Lower leg skin (tissue), 4 donors: ENCODE data around the gene PRR7. TPM values are rescaled to one million over a fixed set of nuclear protein-coding genes. Genes with fewer than 3 reads are reported as not detected.
"Not testable (repeated sequence)": the region's sequence is repeated elsewhere in the genome, so short reads cannot be mapped to it uniquely, and the experiment has no call there.

ENCODE experiments used
- DNase-seq, 2 donors: peaks; one replicate each; pipeline ENCODE4 v3.0.0-alpha.2; 2019; ENCODE audit warnings: low spot score in 2 of 2
- H3K4me3 ChIP-seq: fragments of 200-600 bp; sonication (generic); 2 replicates; pipeline ENCODE4 v1.5.1; 2017; ENCODE audit warnings: mild to moderate bottlenecking, low read depth; ENCODE audit not compliant: poor library complexity, severe bottlenecking
- CTCF ChIP-seq, 3 donors: fragments of 450-650 bp; IDR thresholded peaks; one replicate each; pipeline ENCODE4 v1.5.1; 2016; ENCODE audit warnings: antibody characterized with exemption in 3 of 3, mild to moderate bottlenecking in 3 of 3, moderate library complexity in 2 of 3
- POLR2A ChIP-seq, 2 donors: fragments of 450-650 bp; IDR thresholded peaks; one replicate each; pipeline ENCODE4 v1.6.1; 2016 to 2017; ENCODE audit warnings: antibody characterized with exemption in 2 of 2, mild to moderate bottlenecking in 1 of 2, moderate library complexity in 1 of 2
- WGBS, 2 donors: methylation state at CpG; one replicate each; pipeline ENCODE4 v1.1.5; 2018; 5-methylcytosine and 5-hydroxymethylcytosine counted together
- intact Hi-C: fragments of 100-400 bp; cut with DNase I; formaldehyde crosslinking; loops from one replicate; pipeline ENCODE4 v1.15.0; 2023; ENCODE audit warnings: low total_unique reads
- total RNA-seq, 4 donors: library from RNA; depleted of rRNA; stranded (reverse); fragments of >200 nt; gene quantifications; one replicate each; pipeline ENCODE4 v1.1.0, GENCODE V29; 2016

PRR7 gene
- total RNA-seq, 4 donors from 2014 or later: 5.4 to 10.2 (median 8.0) TPM

DNA sequence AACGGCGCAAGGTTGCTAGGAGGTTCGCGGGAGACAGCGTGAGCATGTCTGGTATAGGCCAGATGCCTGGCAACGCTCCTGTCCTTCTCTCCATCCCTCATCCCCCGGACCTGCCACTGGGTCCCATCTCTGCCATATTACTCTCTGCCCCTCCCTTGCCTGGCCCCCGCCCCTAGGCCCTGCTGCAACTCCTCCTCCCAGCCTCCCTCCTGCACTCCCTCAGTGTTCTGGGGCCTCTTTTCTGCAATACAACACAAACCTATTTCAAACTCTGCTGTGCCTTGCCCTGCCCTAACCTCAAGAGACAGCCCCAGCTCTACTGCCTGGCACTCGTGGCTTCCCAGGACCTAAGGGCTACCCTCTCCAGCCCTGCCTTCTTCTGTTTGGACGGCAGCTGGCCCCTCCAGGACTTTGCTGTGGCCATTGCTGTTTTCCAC is 35.8 kb downstream of the PRR7 start:
- intact Hi-C loops: no loop called here
- TF ChIP-seq CTCF (IDR thresholded peaks at IDR 0.05) (no peak), POLR2A (IDR thresholded peaks at IDR 0.05) (no peak)
- WGBS, 2 donors: 86 to 87% methylated on average over 10 of the region's 10 CpGs

DNA sequence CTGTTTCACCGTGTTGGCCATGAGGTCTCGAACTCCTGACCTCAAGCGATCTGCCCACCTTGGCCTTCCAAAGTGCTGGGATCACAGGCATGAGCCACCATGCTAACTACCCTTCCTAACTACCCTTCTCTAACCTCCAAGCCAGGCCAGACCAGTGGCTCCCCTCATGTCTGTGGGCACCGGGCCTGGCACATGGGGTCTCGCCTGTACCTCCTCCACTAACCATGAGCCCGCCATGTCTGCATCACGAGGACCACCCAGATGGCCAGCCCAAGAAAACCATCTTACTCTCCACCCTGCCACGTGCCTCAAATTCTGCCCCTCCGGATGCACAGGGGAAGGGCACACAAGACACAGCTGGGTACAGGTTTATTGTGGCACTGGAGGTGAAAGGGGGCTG is 36.4 kb downstream of the PRR7 start:
- 97 to 98% methylated on average over 9 of the region's 9 CpGs for WGBS, 2 donors
- TF ChIP-seq CTCF (IDR thresholded peaks at IDR 0.05) (no peak), POLR2A (IDR thresholded peaks at IDR 0.05) (no peak)

More for the DNA sequence above, 35.8 kb downstream of the PRR7 start:
- H3K4me3 ChIP-seq: no peak overlapping the region
- no peak for DNase-seq

DNA sequence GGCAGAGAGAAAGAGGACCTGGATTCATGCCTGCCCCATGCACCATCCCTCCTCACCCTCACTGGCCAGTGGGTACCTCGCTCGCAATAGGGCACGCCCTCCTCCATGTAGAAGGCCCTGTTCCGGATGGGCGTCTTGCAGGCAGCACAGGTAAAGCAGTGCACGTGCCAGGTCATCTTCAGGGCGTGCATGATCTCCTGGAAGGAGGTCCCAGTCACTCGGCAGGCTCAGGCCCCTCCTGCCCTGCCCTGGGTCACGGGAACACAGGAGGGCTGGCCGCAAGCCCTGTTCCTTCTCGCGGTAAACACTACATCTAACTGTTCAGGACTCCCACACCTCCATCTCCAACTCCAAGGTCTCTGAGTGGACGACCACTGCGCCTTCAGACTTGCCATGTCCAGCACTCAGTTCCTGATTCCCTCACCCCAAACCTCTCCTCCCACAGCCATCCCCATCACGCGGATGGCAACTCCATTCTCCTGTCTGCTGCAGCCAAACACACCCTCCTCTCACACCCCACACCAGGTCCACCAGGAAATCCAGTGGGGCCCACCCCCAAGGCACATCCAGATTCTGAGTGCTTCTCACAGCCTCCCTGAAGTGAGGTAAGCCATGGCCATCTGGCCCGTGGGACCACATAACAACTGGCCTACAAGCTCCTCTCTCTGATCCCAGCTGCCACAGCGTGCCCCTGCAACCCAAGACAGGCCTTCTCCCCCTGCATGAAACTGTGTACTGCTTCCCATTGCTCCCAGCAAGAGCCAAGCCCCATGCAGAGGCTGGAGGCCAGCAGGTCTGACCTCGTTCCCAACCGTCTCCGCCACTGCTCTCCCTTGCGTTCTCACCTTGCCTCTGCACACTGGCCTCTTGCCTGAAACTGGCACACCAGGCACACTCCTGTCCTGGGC is 37.6 kb downstream of the PRR7 start:
- no peak for DNase-seq
- intact Hi-C loops: no loop called here
- WGBS, 2 donors: 84 to 92% methylated on average over 20 to 21 of the region's 22 CpGs
- H3K4me3 ChIP-seq: no peak overlapping the region
- TF ChIP-seq CTCF (IDR thresholded peaks at IDR 0.05): no peak
- TF ChIP-seq POLR2A (IDR thresholded peaks at IDR 0.05): no peak

More for the DNA sequence above, 36.4 kb downstream of the PRR7 start:
- DNase-seq: no peak
- no peak overlapping the region for H3K4me3 ChIP-seq
- intact Hi-C loops: no loop called here

- WGBS, 2 donors: 84 to 86% methylated on average over 9 to 13 of the region's 13 CpGs
- DNase-seq: no peak
- TF ChIP-seq CTCF (IDR thresholded peaks at IDR 0.05): no peak
- TF ChIP-seq POLR2A (IDR thresholded peaks at IDR 0.05): no peak
- H3K4me3 ChIP-seq: no peak overlapping the region
- intact Hi-C loops: no loop called here
Observed at GRCh38 chr5:177484902-177485549, 38.4 kb downstream of the PRR7 start.

GRCh38 chr5:177485753-177486152 is 39.1 kb downstream of the PRR7 start:
- DNase-seq, H3K4me3 ChIP-seq, intact Hi-C loops: not testable (repeated sequence)
- WGBS, 2 donors: 100% methylated on average over 3 of the region's 3 CpGs

GRCh38 chr5:177486256-177486655 is 39.6 kb downstream of the PRR7 start:
- 93 to 100% methylated on average over 3 of the region's 3 CpGs for whole genome bisulfite sequencing, 2 donors
- no peak overlapping the region for H3K4me3 ChIP-seq
- no peak for TF ChIP-seq POLR2A (IDR thresholded peaks at IDR 0.05)
- TF ChIP-seq CTCF (IDR thresholded peaks at IDR 0.05): no peak
- no peak for DNase-seq
- intact Hi-C loops: no loop called here
